NCI-H2081 (cell line): Measurements from ENCODE around the gene CNGB1.

ENCODE experiments used
- DNase-seq, 2 experiments: peaks; one replicate each; lab custom pipeline; 2025; lab: John Stamatoyannopoulos, UW

Gene CNGB1

GRCh38 chr16:57972306-57972705 is 1.4 kb upstream of the CNGB1 start:
- no peak for DNase-seq

DNA sequence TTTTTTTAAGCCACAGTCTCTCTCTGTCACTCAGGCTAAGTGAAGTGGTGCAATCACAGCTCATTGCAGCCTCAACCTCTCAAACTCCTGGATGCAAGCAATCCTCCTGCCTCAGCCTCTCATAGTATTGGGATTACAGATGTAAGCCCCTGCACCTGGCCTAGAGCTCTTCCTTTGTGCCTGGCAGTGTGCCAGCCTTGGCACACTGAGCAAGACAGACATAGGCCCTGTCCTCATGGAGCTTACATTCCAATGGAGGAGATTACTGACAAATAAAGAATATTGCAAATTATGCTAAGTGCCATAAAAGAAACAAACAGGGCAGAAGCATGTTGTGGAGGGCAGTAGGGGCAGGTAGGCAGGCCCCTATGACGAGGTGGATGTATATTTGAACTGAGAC is 920 bp upstream of the CNGB1 start:
- no peak for DNase-seq

DNA sequence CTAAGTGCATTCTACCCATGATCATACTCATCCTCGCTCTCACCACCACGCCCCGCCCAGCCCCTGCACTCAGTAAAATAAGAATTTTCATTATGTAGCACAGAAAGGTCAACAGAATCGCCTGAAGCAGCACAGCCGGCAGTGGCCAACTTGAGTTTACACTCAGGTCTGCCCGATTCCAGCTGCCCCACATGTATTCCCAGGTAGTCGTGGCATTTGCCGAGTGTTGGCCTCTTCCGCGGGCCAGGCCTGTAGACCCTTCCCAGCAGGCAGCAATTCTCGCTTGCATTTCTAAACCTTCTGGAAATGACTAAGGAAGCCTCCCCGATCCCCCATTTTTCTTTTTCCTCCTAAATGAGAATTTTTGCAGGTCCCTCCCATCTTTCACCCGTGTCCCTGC is 609 bp downstream of the CNGB1 start:
- DNase-seq: no peak

- no peak for DNase-seq
Measured at GRCh38 chr16:57969451-57970123, 1.3 kb downstream of the CNGB1 start.

DNA sequence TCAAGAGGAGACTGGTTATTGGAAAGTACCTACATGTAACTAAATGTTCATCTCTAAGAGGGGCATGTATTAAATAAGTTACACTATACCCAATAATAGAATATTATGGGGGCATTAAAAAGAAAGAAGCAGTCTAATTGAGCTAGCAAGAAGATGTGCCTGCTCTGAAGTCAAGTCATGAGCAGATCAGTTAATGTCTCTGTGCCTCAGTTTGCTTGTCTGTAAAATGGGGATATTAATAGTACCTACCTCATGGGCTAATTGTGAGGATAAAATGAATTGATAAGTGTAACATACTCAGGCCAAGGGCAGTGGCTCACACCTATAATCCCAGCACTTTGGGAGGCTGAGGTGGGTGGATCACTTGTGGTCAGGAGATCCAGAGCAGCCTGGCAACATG is 3.0 kb downstream of the CNGB1 start:
- DNase-seq: no peak

DNA sequence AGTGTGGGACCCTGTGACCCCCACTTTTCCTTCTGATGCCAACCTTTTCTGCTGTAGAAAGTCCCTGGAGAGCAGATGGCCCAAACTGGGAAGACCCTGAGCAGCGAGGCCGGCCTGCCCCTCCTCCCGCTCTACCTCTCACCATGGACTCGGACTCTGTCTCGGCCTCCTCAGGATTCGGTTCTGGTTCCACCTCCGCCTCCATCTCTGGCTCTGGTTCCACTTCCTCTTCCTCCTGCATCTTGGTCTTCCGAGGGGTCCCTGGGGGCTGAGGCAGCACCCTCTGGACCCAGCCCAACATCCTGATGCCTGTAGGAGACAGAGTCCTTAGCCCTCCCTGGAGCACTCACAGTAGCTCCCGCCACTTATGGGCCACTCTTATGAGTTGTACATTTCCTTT is 3.9 kb downstream of the CNGB1 start:
- no peak for DNase-seq

DNA sequence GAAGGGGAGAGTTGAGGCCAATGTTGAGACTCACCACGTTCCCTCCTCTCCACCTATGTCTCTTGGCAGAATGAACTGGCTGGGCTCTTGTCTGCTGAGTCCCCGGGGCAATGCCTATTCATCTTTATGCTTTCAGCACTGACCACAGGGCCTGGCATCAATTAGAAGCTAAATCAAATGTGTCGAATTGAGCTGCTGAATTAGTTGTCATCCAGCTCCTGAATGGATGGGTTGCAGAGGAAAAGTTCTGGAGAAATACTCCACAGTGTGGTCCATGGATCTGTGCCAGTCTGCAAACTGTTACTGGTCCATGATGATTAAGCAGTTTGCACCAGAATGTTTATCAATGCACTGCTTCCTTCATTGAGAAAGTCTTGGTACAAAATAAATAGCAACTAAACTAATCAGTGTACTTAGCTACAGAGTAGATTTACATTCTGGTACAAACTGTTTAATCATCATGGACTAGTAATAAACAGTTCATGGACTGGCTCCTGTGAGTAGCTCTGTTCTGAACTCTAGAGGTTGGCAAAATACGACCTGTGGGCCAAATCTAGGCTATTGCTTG is 4.6 kb downstream of the CNGB1 start:
- DNase-seq: no peak

- no peak for DNase-seq
Measured at GRCh38 chr16:57964157-57964700, 6.7 kb downstream of the CNGB1 start.

- DNase-seq: no peak
Measured at GRCh38 chr16:57962756-57963155, 8.2 kb downstream of the CNGB1 start.

- DNase-seq: no peak
Measured at GRCh38 chr16:57962046-57962445, 8.9 kb downstream of the CNGB1 start.

DNA sequence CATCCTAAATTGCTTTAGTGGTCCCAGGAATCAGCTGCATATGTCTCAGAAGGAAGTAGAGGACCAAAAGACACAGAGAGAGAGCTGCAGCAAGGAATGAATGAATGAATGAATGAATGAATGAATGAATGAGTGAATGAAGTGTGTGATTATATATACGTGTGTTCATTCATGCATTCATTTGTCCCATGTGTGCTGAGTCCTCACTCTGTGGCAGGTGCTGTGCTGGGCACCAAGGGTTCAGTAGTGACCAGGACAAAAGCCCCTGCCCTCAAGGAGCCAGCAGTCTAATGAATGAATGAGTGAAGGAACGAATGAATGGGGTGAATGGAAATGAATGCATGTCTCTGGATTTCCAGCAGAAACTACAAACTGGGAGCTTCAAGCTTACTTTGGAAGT is 9.4 kb downstream of the CNGB1 start:
- no peak for DNase-seq

GRCh38 chr16:57960826-57961472 is 10.0 kb downstream of the CNGB1 start:
- DNase-seq: no peak

DNA sequence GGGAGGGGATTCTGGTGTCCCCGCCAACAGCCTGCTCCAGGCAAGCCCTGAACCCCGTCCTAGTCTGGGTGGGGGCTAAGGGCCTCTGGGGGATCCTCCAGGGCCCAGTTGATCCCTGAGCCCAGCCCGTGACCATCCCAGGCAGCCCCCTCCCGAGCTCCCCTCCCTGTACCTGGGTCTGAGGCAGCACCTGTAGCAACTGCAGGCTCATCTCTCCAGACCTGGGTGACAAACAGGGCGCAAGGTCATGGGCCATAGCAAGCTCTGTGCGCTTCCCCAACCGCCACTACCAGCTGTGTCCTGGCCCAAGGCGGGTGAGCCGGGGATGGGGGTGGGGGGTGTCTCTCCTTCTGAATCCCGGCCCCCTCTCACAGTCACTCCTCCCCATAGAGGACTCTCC is 10.6 kb downstream of the CNGB1 start:
- DNase-seq: no peak

GRCh38 chr16:57959804-57960203 is 11.1 kb downstream of the CNGB1 start:
- no peak for DNase-seq

- no peak for DNase-seq
Measured at GRCh38 chr16:57959121-57959520, 11.8 kb downstream of the CNGB1 start.

DNA sequence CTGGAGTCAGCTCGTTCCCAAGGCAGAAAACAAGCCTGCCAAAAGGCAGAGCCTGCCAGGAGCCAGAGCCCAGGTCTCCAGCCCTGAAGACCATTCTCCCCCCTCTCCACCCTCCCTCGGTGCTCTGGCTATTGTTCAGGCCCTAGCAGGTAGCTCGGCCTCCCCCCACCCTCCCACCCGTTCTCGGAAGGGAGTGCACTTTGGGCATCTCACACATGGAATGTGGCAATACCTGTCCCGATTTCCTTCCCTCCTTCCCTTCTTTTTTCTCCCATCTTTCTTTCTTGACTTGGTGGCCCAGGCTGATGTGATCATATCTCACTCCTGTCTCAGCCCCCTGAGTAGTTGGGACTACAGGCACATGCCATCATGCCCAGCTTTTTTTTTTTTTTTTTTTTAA is 12.4 kb downstream of the CNGB1 start:
- DNase-seq: no peak

- DNase-seq: no peak
Measured at GRCh38 chr16:57957673-57958392, 13.1 kb downstream of the CNGB1 start.

DNA sequence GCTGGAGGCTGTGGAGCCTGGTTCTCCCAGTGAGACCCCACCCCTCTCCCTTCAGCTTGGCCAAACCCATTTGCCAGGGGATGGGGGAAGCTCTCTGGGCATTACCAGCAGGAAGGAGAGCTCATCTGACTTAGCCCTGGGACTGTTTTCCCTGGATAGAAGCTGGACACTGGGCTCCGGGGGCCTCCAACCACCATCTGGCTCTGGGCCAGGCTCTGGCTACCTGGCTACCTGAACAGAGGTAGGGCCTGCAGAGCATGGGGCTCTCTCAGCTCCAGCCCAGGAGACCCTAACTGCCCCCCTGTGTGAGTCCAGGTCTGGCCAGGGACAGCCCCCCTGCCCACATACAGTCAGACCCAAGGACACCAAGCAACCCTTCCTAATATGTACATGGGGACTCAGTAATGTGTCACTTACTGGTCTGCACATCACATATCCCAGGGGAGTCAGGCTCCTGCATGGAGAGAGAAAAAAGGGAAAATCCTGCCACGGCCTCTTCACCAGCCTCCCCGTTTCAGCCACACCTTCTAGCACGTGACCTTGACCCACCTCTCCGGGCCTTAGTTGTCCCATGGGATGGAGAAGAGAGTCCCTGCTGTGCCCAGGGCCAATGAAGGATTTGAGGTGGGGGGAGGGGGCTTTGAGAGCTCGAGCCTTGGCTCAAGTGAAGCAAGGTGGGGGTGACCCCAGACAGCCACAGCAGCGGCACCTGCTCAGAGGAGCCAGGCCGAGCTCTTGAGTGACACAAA is 13.8 kb downstream of the CNGB1 start:
- DNase-seq: no peak

GRCh38 chr16:57956270-57956808 is 14.6 kb downstream of the CNGB1 start:
- no peak for DNase-seq

DNA sequence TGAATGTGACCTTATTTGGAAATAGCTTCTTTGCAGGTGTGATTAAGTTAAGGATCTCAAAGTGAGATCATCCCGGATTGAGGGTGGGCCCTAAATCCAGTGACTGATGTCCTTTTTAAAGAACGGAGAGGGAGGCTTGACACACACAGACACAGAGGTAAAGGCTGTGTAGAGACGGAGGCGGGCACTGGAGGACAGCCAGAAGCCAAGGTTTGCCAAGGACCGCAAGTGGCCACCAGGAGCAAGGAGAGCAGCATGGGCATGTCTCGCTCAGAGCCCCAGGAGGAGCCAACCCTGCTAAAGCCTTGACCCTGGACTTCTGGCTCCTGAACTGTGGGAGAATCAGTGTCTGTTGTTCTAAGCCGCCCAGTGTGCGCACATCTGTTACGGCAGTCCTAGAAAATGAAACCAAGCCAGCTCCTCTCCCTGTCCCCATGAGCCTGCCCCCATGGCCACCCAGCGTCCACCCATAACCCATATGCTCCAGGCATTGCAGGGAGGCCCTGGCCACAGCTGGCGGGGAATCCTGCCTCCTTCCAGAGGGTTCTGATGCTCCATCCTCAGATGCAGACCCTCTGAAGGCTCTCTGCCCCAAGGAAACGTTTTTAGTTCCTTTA is 15.2 kb downstream of the CNGB1 start:
- no peak for DNase-seq

- no peak for DNase-seq
Measured at GRCh38 chr16:57953857-57954256, 17.1 kb downstream of the CNGB1 start.
